HepG2 (cell line): ENCODE data around the gene VWCE. TPM values are rescaled to one million over a fixed set of nuclear protein-coding genes. Genes with fewer than 3 reads are reported as not detected.

Experiments
- AKAP8 ChIP-seq: sonication (generic); formaldehyde crosslinking; IDR thresholded peaks from 2 replicates; pipeline ENCODE4 v1.5.1; 2020; ENCODE audit warnings: mild to moderate bottlenecking, missing genetic modification reagents
- ATRX ChIP-seq: sonication (generic); formaldehyde crosslinking; IDR thresholded peaks from 2 replicates; pipeline ENCODE4 v1.4.0; 2020; ENCODE audit warnings: missing genetic modification reagents, borderline replicate concordance
- ETV5 ChIP-seq: IDR thresholded peaks from 2 replicates; pipeline ENCODE4 v1.6.1; 2018; ENCODE audit warnings: missing biosample characterization, missing genetic modification reagents, inconsistent platforms, borderline replicate concordance
- FIP1L1 ChIP-seq: fragments of 200-400 bp; formaldehyde crosslinking; IDR thresholded peaks from 2 replicates; pipeline ENCODE4 v1.6.1; 2018; ENCODE audit warnings: low read depth, mild to moderate bottlenecking, low read length, moderate library complexity, borderline replicate concordance; ENCODE audit not compliant: insufficient read depth
- FOXC1 ChIP-seq: sonication (generic); formaldehyde crosslinking; IDR thresholded peaks from 2 replicates; pipeline ENCODE4 v1.8.0; 2022; ENCODE audit warnings: mild to moderate bottlenecking, missing genetic modification reagents, borderline replicate concordance
- KAT8 ChIP-seq: IDR thresholded peaks from 2 replicates; pipeline ENCODE4 v1.6.1; 2016; ENCODE audit warnings: missing genetic modification reagents, missing compliant biosample characterization
- POGZ ChIP-seq: sonication (generic); formaldehyde crosslinking; IDR thresholded peaks from 2 replicates; pipeline ENCODE4 v1.4.0; 2020; ENCODE audit warnings: mild to moderate bottlenecking, missing genetic modification reagents
- POLR2AphosphoS2 ChIP-seq: IDR thresholded peaks from 2 replicates; pipeline ENCODE4 v1.6.1; 2011; ENCODE audit warnings: low read depth, low read length, improper control_type of control experiment
- XBP1 ChIP-seq: sonication (generic); formaldehyde crosslinking; IDR thresholded peaks from 2 replicates; pipeline ENCODE4 v1.5.0; 2020; ENCODE audit warnings: missing genetic modification reagents
- ZMYM3 ChIP-seq: sonication (generic); formaldehyde crosslinking; IDR thresholded peaks from 2 replicates; pipeline ENCODE4 v1.5.1; 2020; ENCODE audit warnings: mild to moderate bottlenecking, missing genetic modification reagents
- ZNF160 ChIP-seq: sonication (generic); formaldehyde crosslinking; IDR thresholded peaks from 2 replicates; pipeline ENCODE4 v1.8.0; 2022; ENCODE audit warnings: mild to moderate bottlenecking, inconsistent platforms, missing genetic modification reagents
- ZNF431 ChIP-seq: sonication (generic); formaldehyde crosslinking; IDR thresholded peaks from 2 replicates; pipeline ENCODE4 v1.9.0; 2022; ENCODE audit warnings: missing genetic modification reagents, low read depth, mild to moderate bottlenecking, borderline replicate concordance
- ZNF564 ChIP-seq: sonication (generic); formaldehyde crosslinking; IDR thresholded peaks from 2 replicates; pipeline ENCODE4 v1.8.1; 2023; ENCODE audit warnings: mild to moderate bottlenecking, missing genetic modification reagents
- ZNF720 ChIP-seq: sonication (generic); formaldehyde crosslinking; IDR thresholded peaks from 2 replicates; pipeline ENCODE4 v1.4.0; 2020; ENCODE audit warnings: missing genetic modification reagents
- ZNF780A ChIP-seq: sonication (generic); formaldehyde crosslinking; IDR thresholded peaks from 2 replicates; pipeline ENCODE4 v1.8.0; 2022; ENCODE audit warnings: mild to moderate bottlenecking, missing genetic modification reagents, moderate library complexity
- ZNF788 ChIP-seq: sonication (generic); formaldehyde crosslinking; IDR thresholded peaks from 2 replicates; pipeline ENCODE4 v1.5.0; 2020; ENCODE audit warnings: mild to moderate bottlenecking, missing genetic modification reagents, borderline replicate concordance
- ZNF878 ChIP-seq: sonication (generic); formaldehyde crosslinking; IDR thresholded peaks from 2 replicates; pipeline ENCODE4 v1.8.1; 2023; ENCODE audit warnings: mild to moderate bottlenecking, missing genetic modification reagents, moderate library complexity
- polyA plus RNA-seq, 8 experiments: library from polyadenylated mRNA; depleted of rRNA in 3 of 8; stranded (reverse) in 7 of 8; unstranded in 1 of 8; fragments of >200 nt; fragmentation: Illumina TruSeq in 4 of 8; extraction: Trizol in 4 of 8; gene quantifications; 2 replicates each; pipeline versions ENCODE4 v1.2.1 to v1.2.3, GENCODE V29; 2011 to 2016; ENCODE audit warnings: low read depth in 4 of 8, missing spikeins in 1 of 8, mixed read lengths in 1 of 8; ENCODE audit not compliant: insufficient read depth in 1 of 8
- total RNA-seq, 5 experiments: library from RNA; depleted of rRNA; stranded (reverse); fragments of >200 nt; fragmentation: Illumina TruSeq; extraction: Trizol; gene quantifications; 2 replicates each; pipeline ENCODE4 v1.2.3, GENCODE V29; 2016; ENCODE audit warnings: low read depth in 1 of 5
- TF ChIP-seq, protein P1 (sequence below): sonication (generic); formaldehyde crosslinking; IDR thresholded peaks from 2 replicates; pipeline ENCODE4 v1.8.1; 2023; ENCODE audit warnings: mild to moderate bottlenecking, moderate library complexity, missing genetic modification reagents
- TF ChIP-seq, protein P2 (sequence below): sonication (generic); formaldehyde crosslinking; IDR thresholded peaks from 2 replicates; pipeline ENCODE4 v1.4.0; 2020; ENCODE audit warnings: mild to moderate bottlenecking, missing genetic modification reagents
- TF ChIP-seq, protein P3 (sequence below): sonication (generic); formaldehyde crosslinking; IDR thresholded peaks from 2 replicates; pipeline ENCODE4 v1.5.0; 2020; ENCODE audit warnings: missing genetic modification reagents
- TF ChIP-seq, protein P4 (sequence below): sonication (generic); formaldehyde crosslinking; conservative IDR thresholded peaks from 2 replicates; pipeline ENCODE4 v1.4.0; 2020; ENCODE audit warnings: missing genetic modification reagents

The VWCE gene
- total and polyA plus RNA-seq, 2 of the 13 experiments (the other 11 are each of a cell fraction or from before 2014, with no cell fraction given), result 27.6 to 58.3 TPM

DNA sequence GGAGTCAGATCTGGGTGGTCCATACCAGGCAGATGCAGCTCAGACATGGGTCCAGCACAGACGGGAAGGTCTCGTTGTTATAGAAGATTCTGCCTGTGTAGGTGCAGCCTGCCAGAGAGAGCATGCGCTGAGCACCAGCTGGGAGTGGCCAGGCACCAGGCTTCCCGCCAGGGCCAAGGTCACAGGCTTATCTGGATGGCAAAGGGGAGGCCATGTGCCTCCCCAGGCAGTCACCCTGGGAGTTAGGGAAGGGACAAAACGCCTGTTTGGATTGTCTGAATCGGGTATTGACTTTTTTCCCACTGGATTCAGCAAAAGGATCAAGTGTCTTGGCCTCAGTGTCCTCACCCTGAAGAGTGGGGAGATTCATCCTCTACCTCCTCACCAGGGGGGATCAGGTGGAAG is 27.7 kb downstream of the VWCE start (continued):
- TF ChIP-seq, protein P1, sequence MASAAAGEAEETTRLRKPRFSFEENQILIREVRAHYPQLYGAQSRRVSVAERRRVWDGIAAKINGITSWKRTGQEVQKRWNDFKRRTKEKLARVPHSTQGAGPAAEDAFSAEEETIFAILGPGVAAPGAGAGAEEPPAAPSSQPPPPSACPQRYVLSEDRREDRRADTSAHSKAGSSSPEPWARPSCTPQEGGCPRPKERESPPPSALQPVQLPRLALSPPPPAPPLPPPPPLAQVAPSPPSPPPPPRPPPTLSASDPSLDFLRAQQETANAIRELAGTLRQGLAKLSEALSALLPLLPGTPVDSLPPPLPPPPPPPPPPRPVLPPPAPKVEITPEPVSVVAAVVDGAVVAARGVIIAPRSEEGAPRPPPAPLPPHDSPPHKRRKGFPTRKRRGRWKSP (CRISPR knock-in tag), result no peak; the same call in 1 of the 2 replicates
- TF ChIP-seq AKAP8 (CRISPR knock-in tag), result no peak; the same call in 1 of the 2 replicates
- peak; percentile 38; the same call in 1 of the 2 replicates for TF ChIP-seq ZMYM3 (CRISPR knock-in tag)
- TF ChIP-seq ZNF564 (CRISPR knock-in tag), result no peak; the same call in 1 of the 2 replicates
- TF ChIP-seq ZNF431 (CRISPR knock-in tag), result 0 out of 2 replicates have a peak, but pooled peaks have one; percentile 41
- TF ChIP-seq ZNF780A (CRISPR knock-in tag), result no peak
- TF ChIP-seq POLR2AphosphoS2, result no peak
- TF ChIP-seq ETV5 (CRISPR knock-in tag), result no peak
- TF ChIP-seq ZNF720 (CRISPR knock-in tag), result no peak
- TF ChIP-seq ATRX, result no peak
- 0 out of 2 replicates have a peak, but pooled peaks have one; percentile 23 for TF ChIP-seq KAT8 (CRISPR knock-in tag)
- TF ChIP-seq XBP1, result 0 out of 2 replicates have a peak, but pooled peaks have one; percentile 55
- TF ChIP-seq, protein P2, sequence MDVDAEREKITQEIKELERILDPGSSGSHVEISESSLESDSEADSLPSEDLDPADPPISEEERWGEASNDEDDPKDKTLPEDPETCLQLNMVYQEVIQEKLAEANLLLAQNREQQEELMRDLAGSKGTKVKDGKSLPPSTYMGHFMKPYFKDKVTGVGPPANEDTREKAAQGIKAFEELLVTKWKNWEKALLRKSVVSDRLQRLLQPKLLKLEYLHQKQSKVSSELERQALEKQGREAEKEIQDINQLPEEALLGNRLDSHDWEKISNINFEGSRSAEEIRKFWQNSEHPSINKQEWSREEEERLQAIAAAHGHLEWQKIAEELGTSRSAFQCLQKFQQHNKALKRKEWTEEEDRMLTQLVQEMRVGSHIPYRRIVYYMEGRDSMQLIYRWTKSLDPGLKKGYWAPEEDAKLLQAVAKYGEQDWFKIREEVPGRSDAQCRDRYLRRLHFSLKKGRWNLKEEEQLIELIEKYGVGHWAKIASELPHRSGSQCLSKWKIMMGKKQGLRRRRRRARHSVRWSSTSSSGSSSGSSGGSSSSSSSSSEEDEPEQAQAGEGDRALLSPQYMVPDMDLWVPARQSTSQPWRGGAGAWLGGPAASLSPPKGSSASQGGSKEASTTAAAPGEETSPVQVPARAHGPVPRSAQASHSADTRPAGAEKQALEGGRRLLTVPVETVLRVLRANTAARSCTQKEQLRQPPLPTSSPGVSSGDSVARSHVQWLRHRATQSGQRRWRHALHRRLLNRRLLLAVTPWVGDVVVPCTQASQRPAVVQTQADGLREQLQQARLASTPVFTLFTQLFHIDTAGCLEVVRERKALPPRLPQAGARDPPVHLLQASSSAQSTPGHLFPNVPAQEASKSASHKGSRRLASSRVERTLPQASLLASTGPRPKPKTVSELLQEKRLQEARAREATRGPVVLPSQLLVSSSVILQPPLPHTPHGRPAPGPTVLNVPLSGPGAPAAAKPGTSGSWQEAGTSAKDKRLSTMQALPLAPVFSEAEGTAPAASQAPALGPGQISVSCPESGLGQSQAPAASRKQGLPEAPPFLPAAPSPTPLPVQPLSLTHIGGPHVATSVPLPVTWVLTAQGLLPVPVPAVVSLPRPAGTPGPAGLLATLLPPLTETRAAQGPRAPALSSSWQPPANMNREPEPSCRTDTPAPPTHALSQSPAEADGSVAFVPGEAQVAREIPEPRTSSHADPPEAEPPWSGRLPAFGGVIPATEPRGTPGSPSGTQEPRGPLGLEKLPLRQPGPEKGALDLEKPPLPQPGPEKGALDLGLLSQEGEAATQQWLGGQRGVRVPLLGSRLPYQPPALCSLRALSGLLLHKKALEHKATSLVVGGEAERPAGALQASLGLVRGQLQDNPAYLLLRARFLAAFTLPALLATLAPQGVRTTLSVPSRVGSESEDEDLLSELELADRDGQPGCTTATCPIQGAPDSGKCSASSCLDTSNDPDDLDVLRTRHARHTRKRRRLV (CRISPR knock-in tag), result no peak
- peak; percentile 36; the same call in 1 of the 2 replicates for TF ChIP-seq ZNF788 (CRISPR knock-in tag)
- 0 out of 2 replicates have a peak, but pooled peaks have one; percentile 25 for TF ChIP-seq POGZ
- TF ChIP-seq ZNF160 (CRISPR knock-in tag), result 0 out of 2 replicates have a peak, but pooled peaks have one; percentile 33
- TF ChIP-seq, protein P3, sequence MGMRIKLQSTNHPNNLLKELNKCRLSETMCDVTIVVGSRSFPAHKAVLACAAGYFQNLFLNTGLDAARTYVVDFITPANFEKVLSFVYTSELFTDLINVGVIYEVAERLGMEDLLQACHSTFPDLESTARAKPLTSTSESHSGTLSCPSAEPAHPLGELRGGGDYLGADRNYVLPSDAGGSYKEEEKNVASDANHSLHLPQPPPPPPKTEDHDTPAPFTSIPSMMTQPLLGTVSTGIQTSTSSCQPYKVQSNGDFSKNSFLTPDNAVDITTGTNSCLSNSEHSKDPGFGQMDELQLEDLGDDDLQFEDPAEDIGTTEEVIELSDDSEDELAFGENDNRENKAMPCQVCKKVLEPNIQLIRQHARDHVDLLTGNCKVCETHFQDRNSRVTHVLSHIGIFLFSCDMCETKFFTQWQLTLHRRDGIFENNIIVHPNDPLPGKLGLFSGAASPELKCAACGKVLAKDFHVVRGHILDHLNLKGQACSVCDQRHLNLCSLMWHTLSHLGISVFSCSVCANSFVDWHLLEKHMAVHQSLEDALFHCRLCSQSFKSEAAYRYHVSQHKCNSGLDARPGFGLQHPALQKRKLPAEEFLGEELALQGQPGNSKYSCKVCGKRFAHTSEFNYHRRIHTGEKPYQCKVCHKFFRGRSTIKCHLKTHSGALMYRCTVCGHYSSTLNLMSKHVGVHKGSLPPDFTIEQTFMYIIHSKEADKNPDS (CRISPR knock-in tag), result no peak
- TF ChIP-seq, protein P4, sequence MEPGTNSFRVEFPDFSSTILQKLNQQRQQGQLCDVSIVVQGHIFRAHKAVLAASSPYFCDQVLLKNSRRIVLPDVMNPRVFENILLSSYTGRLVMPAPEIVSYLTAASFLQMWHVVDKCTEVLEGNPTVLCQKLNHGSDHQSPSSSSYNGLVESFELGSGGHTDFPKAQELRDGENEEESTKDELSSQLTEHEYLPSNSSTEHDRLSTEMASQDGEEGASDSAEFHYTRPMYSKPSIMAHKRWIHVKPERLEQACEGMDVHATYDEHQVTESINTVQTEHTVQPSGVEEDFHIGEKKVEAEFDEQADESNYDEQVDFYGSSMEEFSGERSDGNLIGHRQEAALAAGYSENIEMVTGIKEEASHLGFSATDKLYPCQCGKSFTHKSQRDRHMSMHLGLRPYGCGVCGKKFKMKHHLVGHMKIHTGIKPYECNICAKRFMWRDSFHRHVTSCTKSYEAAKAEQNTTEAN (CRISPR knock-in tag), result 0 out of 2 replicates have a peak, but pooled peaks have one; percentile 47
- TF ChIP-seq FIP1L1, result no peak
- TF ChIP-seq ZNF878 (CRISPR knock-in tag), result no peak
- no peak for TF ChIP-seq FOXC1 (CRISPR knock-in tag)
